SH-SY5Y (cell line): ENCODE results near the gene PLEKHM1.

Experiments used
- GATA2 ChIP-seq: IDR thresholded peaks from 2 replicates; pipeline ENCODE4 v1.6.1; 2011; ENCODE audit warnings: mild to moderate bottlenecking, low read depth, low read length
- GATA3 ChIP-seq: IDR thresholded peaks from 2 replicates; pipeline ENCODE4 v1.6.1; 2011; ENCODE audit warnings: low read depth, mild to moderate bottlenecking, low read length, moderate library complexity

- no peak for TF ChIP-seq GATA2
- no peak for TF ChIP-seq GATA3
These were observed 65.2 kb downstream of the PLEKHM1 start for GRCh38 chr17:45425125-45425983.
